Naive thymus-derived CD4-positive, alpha-beta T cell (primary cell): Measurements from ENCODE around the gene FBXL17. TPM values are rescaled to one million over a fixed set of nuclear protein-coding genes. Genes with fewer than 3 reads are reported as not detected.
A peak's percentile ranks its signal among the peaks of the same experiment; 100 is the strongest.

Experiments used
- ATAC-seq: fragments of 150-1000 bp; cut with Tn5 transposase; 2 replicates; pipeline ENCODE4 v1.10.0; 2021; ENCODE audit warnings: mild to moderate bottlenecking, moderate library complexity
- CTCF ChIA-PET: fragments of 350-600 bp; sonication (Branson Sonifier 250); formaldehyde crosslinking; loops from one replicate; lab custom pipeline; 2021; ENCODE audit warnings: antibody characterized with exemption; lab: Charles Lee
- POLR2A ChIA-PET: fragments of 350-600 bp; sonication (Branson Sonifier 250); formaldehyde crosslinking; loops from one replicate; lab custom pipeline; 2021; ENCODE audit warnings: antibody characterized with exemption, inconsistent platforms; lab: Charles Lee
- DNase-seq, 9 donors: peaks; one replicate each; pipeline versions ENCODE4 v3.0.0 to v3.0.0-alpha.2; 2020 to 2022; ENCODE audit warnings: mixed read lengths in 1 of 9
- H3K27ac ChIP-seq: one replicate; pipeline ENCODE4 v1.7.0; 2013; ENCODE audit warnings: mild to moderate bottlenecking, low read depth, low read length, moderate library complexity
- H3K27me3 ChIP-seq, 2 donors: one replicate each; pipeline ENCODE4 v1.7.0; 2013; ENCODE audit warnings: low read length in 2 of 2, mild to moderate bottlenecking in 2 of 2, moderate library complexity in 2 of 2; ENCODE audit not compliant: control insufficient read depth in 2 of 2, insufficient read depth in 2 of 2
- H3K36me3 ChIP-seq, 3 experiments: 1 replicate in 2 of 3; 2 replicates in 1 of 3; pipeline ENCODE4 v1.7.0; 2013; ENCODE audit warnings: low read length in 3 of 3, mild to moderate bottlenecking in 3 of 3, moderate library complexity in 1 of 3; ENCODE audit not compliant: insufficient read depth in 3 of 3, control insufficient read depth in 2 of 3
- H3K4me1 ChIP-seq, 2 donors: one replicate each; pipeline ENCODE4 v1.7.0; 2013; ENCODE audit warnings: low read length in 2 of 2, mild to moderate bottlenecking in 2 of 2, moderate library complexity in 1 of 2; ENCODE audit not compliant: control insufficient read depth in 2 of 2, insufficient read depth in 2 of 2
- H3K4me3 ChIP-seq: 2 replicates; pipeline ENCODE4 v1.7.0; 2013; ENCODE audit warnings: mild to moderate bottlenecking, low read length
- H3K9me3 ChIP-seq, 3 experiments: 1 replicate in 2 of 3; 2 replicates in 1 of 3; pipeline ENCODE4 v1.7.0; 2013; ENCODE audit warnings: low read length in 3 of 3; ENCODE audit not compliant: control insufficient read depth in 2 of 3
- H3K27ac Mint-ChIP-seq, 9 donors: one replicate each; pipeline ENCODE4 v1.8.0; 2020 to 2022; ENCODE audit warnings: mixed read lengths in 9 of 9, mild to moderate bottlenecking in 8 of 9, moderate library complexity in 5 of 9, inconsistent platforms in 2 of 9
- H3K27me3 Mint-ChIP-seq, 5 donors: one replicate each; pipeline ENCODE4 v1.8.0; 2021 to 2022; ENCODE audit warnings: mixed read lengths in 5 of 5, mild to moderate bottlenecking in 1 of 5
- H3K36me3 Mint-ChIP-seq, 5 donors: one replicate each; pipeline ENCODE4 v1.8.0; 2020 to 2022; ENCODE audit warnings: mixed read lengths in 5 of 5, mild to moderate bottlenecking in 3 of 5, inconsistent platforms in 1 of 5
- H3K4me1 Mint-ChIP-seq, 7 donors: one replicate each; pipeline ENCODE4 v1.8.0; 2020 to 2022; ENCODE audit warnings: mixed read lengths in 7 of 7, mild to moderate bottlenecking in 3 of 7, inconsistent platforms in 1 of 7
- H3K4me3 Mint-ChIP-seq, 10 donors: one replicate each; pipeline ENCODE4 v1.8.0; 2020 to 2022; ENCODE audit warnings: mild to moderate bottlenecking in 10 of 10, mixed read lengths in 10 of 10, moderate library complexity in 6 of 10, inconsistent platforms in 2 of 10
- H3K9me3 Mint-ChIP-seq, 11 donors: one replicate each; pipeline ENCODE4 v1.8.0; 2020 to 2022; ENCODE audit warnings: mixed read lengths in 11 of 11, mild to moderate bottlenecking in 4 of 11, inconsistent platforms in 1 of 11, moderate library complexity in 1 of 11
- intact Hi-C, 2 donors: fragments of 100-400 bp; cut with micrococcal nuclease; formaldehyde crosslinking; loops; one replicate each; pipeline ENCODE4 v1.15.1; 2023
- polyA plus RNA-seq, 2 donors: library from polyadenylated mRNA; unstranded; fragments of 300-500 nt; fragmentation: Illumina TruSeq; gene quantifications; one replicate each; pipeline ENCODE4 v1.2.3, GENCODE V29; 2021
- total RNA-seq, 6 experiments: library from RNA in 5 of 6; stranded (reverse) in 5 of 6; gene quantifications; 1 replicate in 5 of 6; 2 replicates in 1 of 6; pipeline ENCODE4 v1.2.3 and lab custom pipeline; 2021 to 2026

FBXL17 gene
- total and polyA plus RNA-seq, 7 experiments from 2014 or later: 4.4 to 28.4 (median 19.6) TPM

DNA sequence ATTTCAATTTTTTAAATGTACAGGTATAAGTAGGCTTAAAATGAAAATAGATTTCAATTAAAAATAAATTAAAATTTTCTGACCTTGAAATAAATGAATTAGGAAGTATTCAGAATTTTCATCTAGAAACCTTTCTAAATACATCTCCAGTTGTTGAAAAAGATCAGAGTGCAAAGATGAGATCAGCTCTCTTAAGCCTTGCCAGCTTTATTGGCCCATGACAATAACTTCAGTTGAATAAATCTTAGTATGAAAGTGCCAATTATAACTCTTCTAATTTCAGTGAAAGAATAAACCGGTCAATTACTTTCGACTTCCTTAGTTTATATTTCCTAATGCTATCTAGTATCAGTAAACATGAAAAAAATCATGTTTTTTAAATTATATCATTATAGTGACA lies 117.4 kb downstream of the FBXL17 start:
- intact Hi-C loops: loop anchor here (5.0 to 10.0 kb wide), 3 partner anchors 258 to 1170 kb away; partner anchors contain the start of gene FER (in 1 of the 2)
- DNase-seq (no peak), ATAC-seq (no peak)
- CTCF ChIA-PET: no interaction called here
- no peaks in the 10 kb centered on the region for H3K9me3 ChIP-seq
- no peak overlapping the region for H3K27ac ChIP-seq
- Mint-ChIP-seq H3K27ac (no peak overlapping the region), H3K9me3 (no peaks in the 10 kb centered on the region), H3K36me3 (peaks cover 0 to 2% (median 0%) of the 10 kb centered on the region in 5 donors), H3K4me1 (peaks cover 5 to 32% (median 14%) of the 10 kb centered on the region in 7 donors), H3K4me3 (no peak overlapping the region), H3K27me3 (no peaks in the 10 kb centered on the region)
- H3K36me3 ChIP-seq: no peaks in the 10 kb centered on the region
- no peak overlapping the region for H3K4me3 ChIP-seq
- no peaks in the 10 kb centered on the region for H3K27me3 ChIP-seq
- POLR2A ChIA-PET: no interaction called here
- no peaks in the 10 kb centered on the region for H3K4me1 ChIP-seq

- no peaks in the 10 kb centered on the region for H3K27me3 ChIP-seq
- DNase-seq (no peak), ATAC-seq (no peak)
- H3K27ac ChIP-seq: no peak overlapping the region
- H3K4me1 ChIP-seq: no peaks in the 10 kb centered on the region
- Mint-ChIP-seq H3K27me3 (no peaks in the 10 kb centered on the region), H3K36me3 (no peaks in the 10 kb centered on the region), H3K4me1 (peaks cover 5 to 23% (median 14%) of the 10 kb centered on the region in 7 donors), H3K4me3 (no peak overlapping the region), H3K9me3 (no peaks in the 10 kb centered on the region), H3K27ac (no peak overlapping the region)
- ChIA-PET CTCF (interaction anchor here (0.9 kb wide), 1 partner anchor 23 kb away, joined by 3 read pairs; no protein-coding TSS in a partner anchor), POLR2A (no interaction called here)
- no peak overlapping the region for H3K4me3 ChIP-seq
- H3K9me3 ChIP-seq: no peaks in the 10 kb centered on the region
- no peaks in the 10 kb centered on the region for H3K36me3 ChIP-seq
- intact Hi-C loops: loop anchor here (5.0 to 10.0 kb wide), 3 partner anchors 259 to 1171 kb away; partner anchors contain the start of gene FER (in 1 of the 2)
Measured at GRCh38 chr5:108263338-108263737, 118.6 kb downstream of the FBXL17 start.

- peak overlapping the region in 1 of 9 donors; percentile 19 for H3K27ac Mint-ChIP-seq
- H3K27ac ChIP-seq: no peak overlapping the region
- no peaks in the 10 kb centered on the region for H3K27me3 ChIP-seq
- no peaks in the 10 kb centered on the region for H3K9me3 Mint-ChIP-seq
- intact Hi-C loops: loop anchor here (1.0 to 10.0 kb wide), 5 partner anchors 84 to 1174 kb away; partner anchors contain the start of gene FER (in 1 of the 2)
- H3K4me3 Mint-ChIP-seq: peak overlapping the region in 1 of 10 donors; percentile 54
- H3K36me3 ChIP-seq: no peaks in the 10 kb centered on the region
- POLR2A ChIA-PET: interaction anchor here (0.6 kb wide), 1 partner anchor 1889 kb away, joined by 3 read pairs; no protein-coding TSS in a partner anchor
- CTCF ChIA-PET: interaction anchor here (0.7 to 4.8 kb wide), 10 partner anchors 8 to 99 kb away, joined by 3 to 43 read pairs (median 4); no protein-coding TSS in a partner anchor
- DNase-seq (no peak), ATAC-seq (no peak)
- no peaks in the 10 kb centered on the region for H3K4me1 ChIP-seq
- no peaks in the 10 kb centered on the region for H3K27me3 Mint-ChIP-seq
- no peak overlapping the region for H3K4me3 ChIP-seq
- no peaks in the 10 kb centered on the region for H3K36me3 Mint-ChIP-seq
- H3K9me3 ChIP-seq: no peaks in the 10 kb centered on the region
- H3K4me1 Mint-ChIP-seq: peaks cover 5 to 23% (median 8%) of the 10 kb centered on the region in 7 donors
Measured at GRCh38 chr5:108260858-108261170, 121.1 kb downstream of the FBXL17 start.

GRCh38 chr5:108260117-108260857 lies 121.6 kb downstream of the FBXL17 start:
- H3K36me3 Mint-ChIP-seq: no peaks in the 10 kb centered on the region
- peak overlapping the region in 4 of 10 donors; percentile 49 to 63 (median 56) for H3K4me3 Mint-ChIP-seq
- H3K27me3 Mint-ChIP-seq: no peaks in the 10 kb centered on the region
- H3K27ac Mint-ChIP-seq: peak overlapping the region in 2 of 9 donors; percentile 19
- POLR2A ChIA-PET: interaction anchor here (0.6 kb wide), 1 partner anchor 1889 kb away, joined by 3 read pairs; no protein-coding TSS in a partner anchor
- intact Hi-C loops: loop anchor here (1.0 to 10.0 kb wide), 5 partner anchors 85 to 1175 kb away; partner anchors contain the start of gene FER (in 1 of the 2)
- H3K27ac ChIP-seq: no peak overlapping the region
- no peaks in the 10 kb centered on the region for H3K36me3 ChIP-seq
- peak; percentile 22 to 62 (median 52) for DNase-seq
- no peaks in the 10 kb centered on the region for H3K9me3 ChIP-seq
- no peaks in the 10 kb centered on the region for H3K27me3 ChIP-seq
- H3K4me1 ChIP-seq: no peaks in the 10 kb centered on the region
- H3K4me1 Mint-ChIP-seq: peaks cover 5 to 18% (median 8%) of the 10 kb centered on the region in 7 donors
- H3K9me3 Mint-ChIP-seq: no peaks in the 10 kb centered on the region
- ATAC-seq: peak; percentile 81
- CTCF ChIA-PET: interaction anchor here (0.5 to 4.8 kb wide), 21 partner anchors 7 to 115 kb away, joined by 3 to 43 read pairs (median 3); no protein-coding TSS in a partner anchor
- no peak overlapping the region for H3K4me3 ChIP-seq

DNA sequence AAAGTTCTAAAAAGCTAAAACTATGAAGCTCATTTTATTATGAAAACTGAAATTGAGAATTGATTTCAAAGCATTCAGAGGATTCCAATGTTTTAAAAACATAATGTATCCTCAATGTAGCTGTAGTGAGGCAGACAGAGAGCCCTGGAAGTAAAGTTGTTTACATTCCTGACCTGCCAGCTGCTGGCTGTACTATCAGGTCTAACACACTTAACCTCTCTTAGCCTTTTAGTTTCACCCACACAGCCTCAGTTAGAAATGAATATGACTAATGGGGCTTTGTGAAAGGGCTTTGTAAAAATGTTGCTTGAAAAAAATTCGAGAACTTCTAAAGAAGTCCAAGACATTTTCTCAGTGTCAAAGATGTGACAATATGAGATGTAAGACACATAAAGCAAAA lies 122.6 kb downstream of the FBXL17 start:
- no peaks in the 10 kb centered on the region for H3K9me3 Mint-ChIP-seq
- Histone ChIP-seq H3K36me3 (no peaks in the 10 kb centered on the region), H3K4me1 (no peaks in the 10 kb centered on the region), H3K27me3 (no peaks in the 10 kb centered on the region), H3K27ac (no peak overlapping the region), H3K4me3 (no peak overlapping the region), H3K9me3 (no peaks in the 10 kb centered on the region)
- ChIA-PET CTCF (interaction anchor here (0.7 to 4.8 kb wide), 5 partner anchors 16 to 86 kb away, joined by 3 to 43 read pairs (median 3); no protein-coding TSS in a partner anchor), POLR2A (interaction anchor here (1.0 to 1.1 kb wide), 2 partner anchors 91 to 122 kb away, joined by 3 to 4 read pairs; partner anchors contain the start of gene FBXL17)
- peaks cover 0 to 2% (median 0%) of the 10 kb centered on the region in 5 donors for H3K36me3 Mint-ChIP-seq
- no peak overlapping the region for H3K27ac Mint-ChIP-seq
- intact Hi-C loops: no loop called here
- DNase-seq: no peak
- H3K27me3 Mint-ChIP-seq: no peaks in the 10 kb centered on the region
- H3K4me3 Mint-ChIP-seq: no peak overlapping the region
- ATAC-seq: no peak
- H3K4me1 Mint-ChIP-seq: peaks cover 5 to 15% (median 8%) of the 10 kb centered on the region in 7 donors

DNA sequence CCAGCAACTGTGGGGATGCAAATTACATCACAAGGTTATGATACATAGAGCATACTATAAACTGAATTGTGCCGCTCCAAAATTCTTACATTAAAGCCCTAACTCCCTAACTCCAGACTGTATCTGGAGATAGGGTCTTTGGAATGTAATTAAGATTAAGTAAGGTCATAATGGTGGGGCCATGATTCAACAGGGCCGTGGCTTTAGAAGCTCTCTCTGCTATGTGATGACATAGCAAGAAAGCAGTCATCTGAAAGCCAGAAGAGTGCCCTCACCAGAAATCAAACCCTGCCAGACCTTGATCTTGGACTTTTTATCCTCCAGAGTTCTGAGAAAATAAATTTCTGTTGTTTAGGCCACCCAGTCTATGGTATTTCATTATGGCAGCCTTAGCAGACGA lies 123.9 kb downstream of the FBXL17 start:
- H3K9me3 ChIP-seq: no peaks in the 10 kb centered on the region
- no peak overlapping the region for H3K27ac ChIP-seq
- H3K9me3 Mint-ChIP-seq: no peaks in the 10 kb centered on the region
- ChIA-PET POLR2A (no interaction called here), CTCF (no interaction called here)
- no peak overlapping the region for H3K27ac Mint-ChIP-seq
- no peaks in the 10 kb centered on the region for H3K27me3 ChIP-seq
- ATAC-seq: no peak
- no peaks in the 10 kb centered on the region for H3K36me3 ChIP-seq
- H3K36me3 Mint-ChIP-seq: peaks cover 0 to 9% (median 0%) of the 10 kb centered on the region in 5 donors
- H3K4me3 Mint-ChIP-seq: no peak overlapping the region
- H3K4me1 ChIP-seq: no peaks in the 10 kb centered on the region
- intact Hi-C loops: no loop called here
- DNase-seq: no peak
- no peaks in the 10 kb centered on the region for H3K27me3 Mint-ChIP-seq
- no peak overlapping the region for H3K4me3 ChIP-seq
- H3K4me1 Mint-ChIP-seq: peaks cover 5 to 15% (median 8%) of the 10 kb centered on the region in 7 donors
